ENCODE results near the gene PGPEP1. TPM values are rescaled to one million over a fixed set of nuclear protein-coding genes. Genes with fewer than 3 reads are reported as not detected.
"Not testable (repeated sequence)": the region's sequence is repeated elsewhere in the genome, so short reads cannot be mapped to it uniquely, and the experiment has no call there.

The PGPEP1 gene
- polyA plus RNA-seq, 2 donors, result 1.8 to 1.9 TPM

GRCh38 chr19:18317961-18318800 is 22.2 kb upstream of the PGPEP1 start:
- Histone ChIP-seq H3K4me1 (ENCODE audit: control insufficient read depth in 2 of 2, insufficient read depth in 2 of 2, low read length in 1 of 2) (peaks cover 3 to 18% of the 10 kb centered on the region in 2 donors), H3K9me3 (ENCODE audit: control insufficient read depth in 2 of 2, insufficient read depth in 1 of 2, low read depth in 1 of 2, low read length in 1 of 2) (no peaks in the 10 kb centered on the region), H3K36me3 (ENCODE audit: control insufficient read depth in 2 of 2, insufficient read depth in 2 of 2, low read length in 1 of 2) (no peaks in the 10 kb centered on the region), H3K27ac (ENCODE audit: low read depth in 2 of 2, low read length in 1 of 2) (peak overlapping the region; percentile 25 to 45), H3K4me3 (ENCODE audit: low read depth in 1 of 2, low read length in 2 of 2) (no peak overlapping the region), H3K27me3 (ENCODE audit: control insufficient read depth in 1 of 2, insufficient read depth in 2 of 2, low read length in 2 of 2) (no peaks in the 10 kb centered on the region)
- WGBS, 2 donors, result 57 to 68% methylated on average over 18 of the region's 18 CpGs

- Histone ChIP-seq H3K27me3 (ENCODE audit: control insufficient read depth in 1 of 2, insufficient read depth in 2 of 2, low read length in 2 of 2) (no peaks in the 10 kb centered on the region), H3K4me3 (ENCODE audit: low read depth in 1 of 2, low read length in 2 of 2) (no peak overlapping the region), H3K27ac (ENCODE audit: low read depth in 2 of 2, low read length in 1 of 2) (peak overlapping the region; percentile 23 to 68), H3K9me3 (ENCODE audit: control insufficient read depth in 2 of 2, insufficient read depth in 1 of 2, low read depth in 1 of 2, low read length in 1 of 2) (no peaks in the 10 kb centered on the region), H3K36me3 (ENCODE audit: control insufficient read depth in 2 of 2, insufficient read depth in 2 of 2, low read length in 1 of 2) (no peaks in the 10 kb centered on the region), H3K4me1 (ENCODE audit: control insufficient read depth in 2 of 2, insufficient read depth in 2 of 2, low read length in 1 of 2) (peaks cover 3 to 18% of the 10 kb centered on the region in 2 donors)
- 51 to 77% methylated on average over 7 of the region's 7 CpGs for WGBS, 2 donors
Observed at GRCh38 chr19:18319591-18320135, 20.7 kb upstream of the PGPEP1 start.

GRCh38 chr19:18320865-18321733 is 19.3 kb upstream of the PGPEP1 start:
- Histone ChIP-seq H3K4me3 (ENCODE audit: low read depth in 1 of 2, low read length in 2 of 2) (no peak overlapping the region), H3K4me1 (ENCODE audit: control insufficient read depth in 2 of 2, insufficient read depth in 2 of 2, low read length in 1 of 2) (peaks cover 3 to 18% of the 10 kb centered on the region in 2 donors), H3K27me3 (ENCODE audit: control insufficient read depth in 1 of 2, insufficient read depth in 2 of 2, low read length in 2 of 2) (no peaks in the 10 kb centered on the region), H3K9me3 (ENCODE audit: control insufficient read depth in 2 of 2, insufficient read depth in 1 of 2, low read depth in 1 of 2, low read length in 1 of 2) (no peaks in the 10 kb centered on the region), H3K36me3 (ENCODE audit: control insufficient read depth in 2 of 2, insufficient read depth in 2 of 2, low read length in 1 of 2) (no peaks in the 10 kb centered on the region), H3K27ac (ENCODE audit: low read depth in 2 of 2, low read length in 1 of 2) (peak overlapping the region; percentile 40 to 92)
- WGBS, 2 donors, result 68 to 72% methylated on average over 14 of the region's 14 CpGs

- H3K4me1 ChIP-seq (ENCODE audit: control insufficient read depth in 2 of 2, insufficient read depth in 2 of 2, low read length in 1 of 2), result peaks cover 3 to 18% of the 10 kb centered on the region in 2 donors
- peak overlapping the region in 1 of 2 donors; percentile 84 for H3K4me3 ChIP-seq (ENCODE audit: low read depth in 1 of 2, low read length in 2 of 2)
- H3K27me3 ChIP-seq (ENCODE audit: control insufficient read depth in 1 of 2, insufficient read depth in 2 of 2, low read length in 2 of 2), result no peaks in the 10 kb centered on the region
Observed at GRCh38 chr19:18321734-18322102, 18.7 kb upstream of the PGPEP1 start.

GRCh38 chr19:18322318-18322758 is 18.1 kb upstream of the PGPEP1 start:
- Histone ChIP-seq H3K27me3 (ENCODE audit: control insufficient read depth in 1 of 2, insufficient read depth in 2 of 2, low read length in 2 of 2) (no peaks in the 10 kb centered on the region), H3K36me3 (ENCODE audit: control insufficient read depth in 2 of 2, insufficient read depth in 2 of 2, low read length in 1 of 2) (no peaks in the 10 kb centered on the region), H3K4me1 (ENCODE audit: control insufficient read depth in 2 of 2, insufficient read depth in 2 of 2, low read length in 1 of 2) (peaks cover 3 to 18% of the 10 kb centered on the region in 2 donors), H3K4me3 (ENCODE audit: low read depth in 1 of 2, low read length in 2 of 2) (peak overlapping the region; percentile 84 to 96), H3K9me3 (ENCODE audit: control insufficient read depth in 2 of 2, insufficient read depth in 1 of 2, low read depth in 1 of 2, low read length in 1 of 2) (no peaks in the 10 kb centered on the region), H3K27ac (ENCODE audit: low read depth in 2 of 2, low read length in 1 of 2) (peak overlapping the region; percentile 92 to 93)
- 1 to 4% methylated on average over 7 of the region's 7 CpGs for WGBS, 2 donors

More at GRCh38 chr19:18321734-18322102, 18.7 kb upstream of the PGPEP1 start:
- Histone ChIP-seq H3K36me3 (ENCODE audit: control insufficient read depth in 2 of 2, insufficient read depth in 2 of 2, low read length in 1 of 2) (no peaks in the 10 kb centered on the region), H3K27ac (ENCODE audit: low read depth in 2 of 2, low read length in 1 of 2) (peak overlapping the region; percentile 92 to 93), H3K9me3 (ENCODE audit: control insufficient read depth in 2 of 2, insufficient read depth in 1 of 2, low read depth in 1 of 2, low read length in 1 of 2) (no peaks in the 10 kb centered on the region)
- WGBS, 2 donors, result 22 to 26% methylated on average over 9 of the region's 9 CpGs

- no peaks in the 10 kb centered on the region for H3K9me3 ChIP-seq (ENCODE audit: control insufficient read depth in 2 of 2, insufficient read depth in 1 of 2, low read depth in 1 of 2, low read length in 1 of 2)
- WGBS, 2 donors, result 0% methylated on average over 74 to 75 of the region's 75 CpGs
- H3K36me3 ChIP-seq (ENCODE audit: control insufficient read depth in 2 of 2, insufficient read depth in 2 of 2, low read length in 1 of 2), result no peaks in the 10 kb centered on the region
- H3K27me3 ChIP-seq (ENCODE audit: control insufficient read depth in 1 of 2, insufficient read depth in 2 of 2, low read length in 2 of 2), result no peaks in the 10 kb centered on the region
- H3K4me3 ChIP-seq (ENCODE audit: low read depth in 1 of 2, low read length in 2 of 2), result peak within 1 kb of the TSS; percentile 84 to 96
- H3K4me1 ChIP-seq (ENCODE audit: control insufficient read depth in 2 of 2, insufficient read depth in 2 of 2, low read length in 1 of 2), result peaks cover 3 to 17% of the 10 kb centered on the region in 2 donors
- H3K27ac ChIP-seq (ENCODE audit: low read depth in 2 of 2, low read length in 1 of 2), result peak within 1 kb of the TSS; percentile 93 to 97
Observed at GRCh38 chr19:18322759-18323460, 17.5 kb upstream of the PGPEP1 start, which contains the start of gene LSM4. Gene LSM4 (minus strand): TSS chr19:18323076. CDS start chr19:18323020, 56 bp downstream.

GRCh38 chr19:18324373-18324731 is 16.0 kb upstream of the PGPEP1 start:
- H3K4me3 ChIP-seq (ENCODE audit: low read depth in 1 of 2, low read length in 2 of 2); H3K9me3 ChIP-seq (ENCODE audit: control insufficient read depth in 2 of 2, insufficient read depth in 1 of 2, low read depth in 1 of 2, low read length in 1 of 2); H3K4me1 ChIP-seq (ENCODE audit: control insufficient read depth in 2 of 2, insufficient read depth in 2 of 2, low read length in 1 of 2); H3K36me3 ChIP-seq (ENCODE audit: control insufficient read depth in 2 of 2, insufficient read depth in 2 of 2, low read length in 1 of 2); H3K27me3 ChIP-seq (ENCODE audit: control insufficient read depth in 1 of 2, insufficient read depth in 2 of 2, low read length in 2 of 2): not testable (repeated sequence)
- WGBS, 2 donors, result 39 to 46% methylated on average over 6 of the region's 6 CpGs
- H3K27ac ChIP-seq (ENCODE audit: low read depth in 2 of 2, low read length in 1 of 2), result peak overlapping the region; percentile 56 to 88

- Histone ChIP-seq H3K27me3 (ENCODE audit: control insufficient read depth in 1 of 2, insufficient read depth in 2 of 2, low read length in 2 of 2) (no peaks in the 10 kb centered on the region), H3K4me3 (ENCODE audit: low read depth in 1 of 2, low read length in 2 of 2) (no peak overlapping the region), H3K4me1 (ENCODE audit: control insufficient read depth in 2 of 2, insufficient read depth in 2 of 2, low read length in 1 of 2) (peaks cover 5 to 6% of the 10 kb centered on the region in 2 donors), H3K27ac (ENCODE audit: low read depth in 2 of 2, low read length in 1 of 2) (no peak overlapping the region), H3K9me3 (ENCODE audit: control insufficient read depth in 2 of 2, insufficient read depth in 1 of 2, low read depth in 1 of 2, low read length in 1 of 2) (no peaks in the 10 kb centered on the region), H3K36me3 (ENCODE audit: control insufficient read depth in 2 of 2, insufficient read depth in 2 of 2, low read length in 1 of 2) (no peaks in the 10 kb centered on the region)
- 93 to 98% methylated on average over 5 of the region's 5 CpGs for WGBS, 2 donors
Observed at GRCh38 chr19:18326772-18327171, 13.6 kb upstream of the PGPEP1 start.
